NCI-H1092 (cell line): ENCODE measurements around the gene ELMO1.

Experiments
- DNase-seq: peaks from one replicate; lab custom pipeline; 2025; lab: John Stamatoyannopoulos, UW

The ELMO1 gene

GRCh38 chr7:36871863-36872262 is 576.8 kb downstream of the ELMO1 start:
- DNase-seq = no peak

DNA sequence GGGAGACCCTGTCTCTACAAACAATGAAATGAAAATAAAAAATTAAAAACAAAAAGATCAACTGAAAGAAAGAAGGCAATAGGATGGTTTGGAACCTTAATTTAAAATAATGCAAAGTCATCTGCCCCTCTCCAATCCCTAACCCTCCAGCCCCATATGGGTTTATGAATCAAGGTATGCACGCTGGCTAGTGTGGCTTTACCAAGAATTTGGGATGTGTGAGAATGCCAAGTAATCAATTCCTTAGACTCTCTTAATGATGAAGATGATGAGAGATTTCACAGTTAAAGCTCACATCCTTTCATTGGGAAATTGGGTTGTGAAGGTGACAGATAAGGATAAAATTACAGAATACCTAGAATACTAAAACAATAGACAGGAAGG is 577.3 kb downstream of the ELMO1 start:
- DNase-seq = no peak

DNA sequence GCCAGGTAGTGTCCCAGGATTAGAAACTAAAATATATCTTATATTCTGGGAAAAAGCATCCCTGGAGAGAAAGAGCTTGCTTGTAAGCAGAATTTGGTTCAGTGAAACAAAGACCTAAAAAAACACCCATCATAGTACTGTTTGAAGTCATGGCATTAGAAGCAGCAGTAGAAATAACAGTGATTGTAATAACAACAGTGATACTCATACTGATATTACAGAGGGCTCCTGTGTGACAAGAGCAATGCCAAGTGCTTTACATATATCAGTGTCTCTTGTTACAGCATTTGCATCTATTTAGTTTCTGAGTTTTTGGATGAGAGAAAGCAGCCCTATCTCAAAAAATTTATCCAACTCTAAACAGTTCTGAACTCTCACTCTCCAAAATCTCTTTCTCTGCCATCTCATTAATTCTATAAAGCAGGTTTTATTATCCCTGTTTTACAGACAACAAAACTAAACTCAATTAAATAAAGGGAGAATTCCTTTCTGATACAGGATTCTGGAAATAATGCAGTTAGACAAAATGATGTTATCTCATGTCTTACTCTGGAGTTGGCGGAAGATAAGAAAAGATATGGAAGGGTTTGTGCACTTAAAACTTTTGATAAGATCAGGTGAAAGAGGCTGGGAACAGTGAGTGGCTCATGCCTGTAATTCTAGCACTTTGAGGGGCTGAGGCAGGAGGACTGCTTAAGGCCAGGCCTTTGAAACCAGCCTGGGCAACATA is 577.9 kb downstream of the ELMO1 start:
- no peak for DNase-seq

DNA sequence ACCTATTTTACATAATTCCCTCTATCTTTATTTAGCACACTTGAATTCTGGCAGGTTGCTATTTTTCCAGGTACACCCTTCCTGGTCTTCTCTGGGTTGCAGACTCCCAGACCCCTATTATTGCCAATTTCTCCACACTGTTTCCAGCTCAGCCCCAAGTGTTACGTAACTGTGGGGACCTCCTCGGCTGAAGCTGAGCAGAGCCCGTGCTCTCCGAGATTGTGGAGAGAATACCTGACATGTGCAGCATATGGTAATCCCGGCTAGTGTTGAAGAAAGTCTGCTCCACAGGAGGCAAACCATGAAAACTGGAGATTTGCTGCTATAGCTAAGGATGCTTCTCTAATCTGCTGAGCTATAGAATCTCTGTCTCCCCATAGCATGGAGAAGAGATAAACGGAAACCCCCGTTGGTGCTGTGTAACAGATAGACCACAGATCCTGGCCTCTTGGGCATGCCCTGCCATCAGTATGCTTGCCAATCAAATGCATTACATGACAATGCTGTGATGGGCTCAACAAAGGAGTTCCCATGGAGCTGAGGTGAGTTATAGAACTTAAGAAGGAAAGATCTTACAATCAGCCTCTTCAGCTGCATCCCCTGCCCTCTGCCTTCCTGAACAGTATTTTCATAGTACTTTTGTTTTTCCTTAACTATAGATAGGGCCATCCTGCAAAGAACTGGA is 579.8 kb downstream of the ELMO1 start:
- no peak for DNase-seq

- DNase-seq = no peak
These were observed 583.6 kb downstream of the ELMO1 start for GRCh38 chr7:36865019-36865418.

DNA sequence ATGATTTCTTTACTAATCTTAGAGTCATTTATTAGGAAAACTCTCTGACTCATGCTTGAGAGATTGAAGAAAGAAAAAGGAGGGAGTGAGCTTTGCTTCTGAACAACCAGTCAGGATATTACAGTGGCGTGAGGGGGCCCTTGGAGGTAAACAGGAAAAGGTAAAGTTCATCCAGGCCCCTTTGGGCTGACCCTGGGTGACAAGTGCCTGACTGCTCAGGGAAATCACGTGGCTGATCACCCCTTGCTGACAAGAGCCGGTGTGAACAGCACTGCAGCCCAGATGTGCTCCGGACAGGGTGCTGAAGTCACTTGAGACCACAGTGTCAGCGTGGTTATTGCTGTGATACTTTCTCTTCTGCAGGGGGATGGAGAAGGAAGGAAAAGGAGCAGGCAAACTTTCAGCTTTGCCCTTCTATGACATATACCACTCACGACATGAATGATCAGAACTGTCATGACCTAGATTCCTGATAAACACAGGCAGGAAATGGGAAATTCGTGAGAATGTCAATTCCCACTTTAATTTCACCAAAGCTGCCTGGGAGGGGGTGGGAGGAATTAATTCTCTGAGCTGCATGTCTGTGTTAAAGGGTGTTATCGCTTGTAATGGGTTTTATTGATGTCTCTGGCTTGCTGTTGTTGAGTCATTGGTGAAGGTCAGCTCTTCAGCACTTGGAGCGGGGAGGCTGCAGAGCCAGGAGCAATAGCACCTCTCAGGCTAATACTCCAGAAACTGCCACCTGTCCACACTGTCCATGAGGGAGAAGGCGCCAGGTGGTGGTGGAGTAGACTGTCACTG is 584.6 kb downstream of the ELMO1 start:
- no peak for DNase-seq

DNA sequence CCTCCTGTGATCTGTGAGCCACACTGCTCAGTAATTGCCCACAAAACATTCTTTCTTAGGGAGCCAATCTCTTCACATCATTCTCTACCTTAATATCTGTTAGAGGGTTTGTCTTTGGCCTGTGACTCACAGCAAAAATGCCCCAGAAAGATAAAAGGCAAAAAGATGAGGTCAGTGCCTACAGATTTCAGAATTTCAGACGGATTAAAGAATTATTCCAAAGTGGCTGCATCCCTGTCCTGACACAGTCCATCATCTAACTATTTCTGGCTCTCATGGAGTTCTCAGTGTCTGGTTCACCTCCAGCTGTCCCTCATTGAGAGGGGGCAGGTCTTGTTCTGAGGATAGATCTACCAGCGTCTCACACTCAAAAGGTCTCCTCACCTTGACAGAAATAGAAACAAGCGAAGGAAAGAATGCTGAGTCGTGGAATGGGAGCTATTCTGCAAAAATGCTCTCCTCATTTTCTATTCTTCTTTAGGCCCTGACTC is 585.8 kb downstream of the ELMO1 start:
- no peak for DNase-seq

DNA sequence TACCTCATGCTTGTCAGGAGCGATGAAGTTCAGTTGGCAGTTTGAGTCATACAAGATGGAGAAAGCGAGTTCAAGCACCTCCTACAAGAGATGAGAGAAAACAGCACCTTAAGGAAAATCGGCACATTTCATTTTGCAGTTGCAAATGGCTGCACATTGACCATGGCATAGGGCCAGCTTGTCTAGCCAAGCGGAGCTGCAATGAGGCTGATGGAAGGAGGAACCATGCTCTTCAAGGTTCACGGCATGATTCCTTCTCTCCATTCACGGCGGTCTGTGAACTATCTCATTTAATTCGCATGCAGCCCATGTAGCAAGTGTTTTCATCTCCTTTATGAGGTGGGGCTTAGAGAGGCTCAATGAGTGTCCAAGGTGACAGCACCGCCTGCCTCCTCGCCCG is 587.0 kb downstream of the ELMO1 start:
- no peak for DNase-seq

DNA sequence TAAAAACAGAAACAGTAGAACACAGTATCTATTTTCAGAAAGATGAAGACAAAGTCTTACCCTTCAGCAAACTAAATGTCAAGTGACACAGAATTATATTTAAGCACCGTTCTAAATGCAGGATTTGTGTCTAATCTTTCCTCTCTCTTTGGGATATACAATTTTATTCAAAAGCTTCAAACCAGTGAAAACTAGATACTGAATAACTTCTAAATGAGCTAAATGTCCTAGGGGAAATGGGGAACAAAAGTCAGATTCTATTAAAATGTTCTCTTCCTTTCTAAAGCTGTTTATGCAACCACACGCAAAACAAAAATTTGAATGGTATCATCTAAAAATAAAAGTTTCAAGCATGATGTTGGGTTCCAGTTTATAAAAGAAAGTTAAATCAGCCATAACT is 588.0 kb downstream of the ELMO1 start:
- DNase-seq = no peak

DNA sequence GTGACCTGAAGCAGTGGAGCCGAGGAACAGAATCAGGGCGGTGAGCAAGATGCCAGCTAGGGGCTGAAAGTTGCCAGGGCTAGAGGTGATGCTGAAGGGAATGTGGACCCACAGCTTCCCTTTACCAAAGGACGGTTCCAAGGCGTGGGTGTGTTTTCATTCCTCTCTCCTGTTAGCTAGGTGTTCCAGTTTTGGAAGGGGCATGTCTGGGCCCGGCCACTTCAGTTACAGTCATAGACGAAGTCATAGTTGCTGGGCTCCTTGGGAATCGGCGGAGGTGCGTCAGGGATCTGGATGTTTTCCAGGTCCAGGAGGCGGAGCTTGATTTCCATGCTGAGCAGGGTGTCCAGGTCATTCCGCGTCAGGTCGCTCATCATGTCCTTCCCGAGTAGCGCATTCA is 593.3 kb downstream of the ELMO1 start:
- DNase-seq = no peak

GRCh38 chr7:36854652-36855051 is 594.0 kb downstream of the ELMO1 start:
- no peak for DNase-seq

GRCh38 chr7:36852931-36853330 is 595.7 kb downstream of the ELMO1 start:
- DNase-seq = no peak

DNA sequence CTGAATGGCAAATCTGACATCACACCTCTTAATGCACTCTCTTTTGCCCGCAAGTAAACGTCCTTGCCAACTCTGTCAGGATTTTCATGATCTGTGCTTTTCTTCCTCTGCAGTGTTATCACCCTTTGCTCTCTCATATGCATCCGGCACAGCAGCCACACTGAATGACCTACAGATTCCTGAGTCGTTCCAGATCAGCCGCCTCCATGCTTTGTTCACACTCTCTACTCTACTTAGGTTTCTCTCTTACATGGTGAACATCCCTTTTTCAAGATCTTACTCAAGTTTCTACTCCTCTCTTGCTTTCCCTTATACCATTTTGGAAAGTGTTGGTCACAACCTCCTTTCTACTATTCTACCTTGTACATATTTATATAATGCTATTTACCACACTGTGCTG is 596.6 kb downstream of the ELMO1 start:
- no peak for DNase-seq

GRCh38 chr7:36851382-36851781 is 597.3 kb downstream of the ELMO1 start:
- DNase-seq = no peak

- no peak for DNase-seq
These were observed 600.7 kb downstream of the ELMO1 start for GRCh38 chr7:36847946-36848345.

DNA sequence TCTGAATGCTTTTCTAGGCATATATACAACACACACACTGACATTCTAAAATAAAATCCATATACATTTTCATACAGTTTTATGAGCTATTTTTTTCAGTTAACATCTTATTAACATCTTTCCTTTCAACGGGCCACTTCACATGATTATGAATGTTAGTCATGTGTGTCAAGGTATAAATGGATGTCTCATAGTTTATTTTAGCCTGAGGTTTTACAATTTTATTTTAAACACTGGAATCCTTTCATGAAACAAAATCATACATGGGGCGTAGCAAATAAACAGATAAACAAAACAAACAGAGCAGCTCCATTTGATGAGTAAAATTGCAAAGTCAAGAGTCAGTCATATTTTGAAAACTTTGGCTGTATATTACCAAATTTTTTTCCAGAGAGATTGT is 604.3 kb downstream of the ELMO1 start:
- DNase-seq = no peak

- DNase-seq = no peak
These were observed 607.8 kb downstream of the ELMO1 start for GRCh38 chr7:36840904-36841303.

GRCh38 chr7:36838616-36839225 is 609.9 kb downstream of the ELMO1 start:
- no peak for DNase-seq

DNA sequence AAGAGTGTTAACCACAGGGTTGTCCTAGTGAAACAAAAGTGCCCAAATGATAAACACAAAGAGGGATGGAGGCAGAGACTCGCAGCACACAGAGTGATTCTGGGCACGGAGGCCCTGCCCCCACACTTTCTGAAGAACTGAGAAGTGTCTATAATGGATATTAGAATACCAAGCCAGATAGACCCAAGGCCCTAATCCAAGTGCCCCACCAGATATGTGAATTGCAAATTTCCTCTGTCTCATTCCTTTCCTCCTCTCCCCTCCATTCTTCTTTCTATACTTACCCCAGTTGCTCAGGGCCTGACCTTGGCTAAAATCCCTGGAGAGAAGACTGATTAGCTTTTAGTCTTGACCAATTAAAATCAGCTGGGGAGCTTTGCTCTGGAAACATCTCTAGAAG is 617.6 kb downstream of the ELMO1 start:
- DNase-seq = no peak

DNA sequence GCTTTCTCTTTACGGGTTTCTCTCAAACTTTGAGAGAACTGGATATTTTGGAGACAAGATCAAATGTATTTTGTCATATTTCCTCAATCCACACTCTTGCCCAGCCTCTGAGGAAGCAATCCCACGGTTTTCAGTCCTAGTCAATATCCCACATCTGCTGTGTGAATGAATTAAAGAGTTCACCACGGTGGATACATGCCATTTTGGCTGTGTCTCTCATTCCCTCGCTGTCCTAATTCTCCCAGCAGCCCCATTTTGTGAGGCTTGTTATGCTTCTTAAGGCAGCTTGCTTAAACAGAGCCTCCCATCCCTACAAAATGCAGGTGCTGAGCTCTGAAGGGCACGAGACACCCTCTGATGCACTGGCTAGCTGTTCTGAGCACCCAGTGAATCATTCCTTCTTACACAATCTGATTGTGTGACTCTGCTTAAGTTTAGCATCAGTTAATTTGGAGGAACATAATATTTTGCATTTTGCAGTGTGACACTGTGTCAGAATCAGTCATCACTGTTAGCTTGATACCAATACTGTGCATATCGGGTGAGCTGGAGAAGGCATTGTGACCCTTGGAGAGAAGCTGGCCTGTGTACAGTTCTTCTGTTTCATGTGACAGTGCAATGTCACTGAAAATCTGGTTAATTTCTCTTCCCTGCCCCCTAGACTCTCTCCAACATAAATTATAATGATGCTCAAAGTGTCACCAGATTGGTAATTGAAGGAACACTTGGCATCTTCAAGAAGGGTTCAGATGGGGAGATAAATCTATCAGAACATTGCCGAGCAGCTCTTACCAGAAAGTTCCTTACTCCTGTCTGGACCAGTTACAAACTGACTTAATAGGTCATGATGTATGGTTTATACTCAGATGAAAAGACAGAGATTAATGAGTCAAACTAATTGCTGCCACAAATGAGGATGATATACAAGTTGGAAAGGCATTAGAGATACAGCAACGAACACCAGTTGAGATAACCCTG is 620.6 kb downstream of the ELMO1 start:
- DNase-seq = no peak

DNA sequence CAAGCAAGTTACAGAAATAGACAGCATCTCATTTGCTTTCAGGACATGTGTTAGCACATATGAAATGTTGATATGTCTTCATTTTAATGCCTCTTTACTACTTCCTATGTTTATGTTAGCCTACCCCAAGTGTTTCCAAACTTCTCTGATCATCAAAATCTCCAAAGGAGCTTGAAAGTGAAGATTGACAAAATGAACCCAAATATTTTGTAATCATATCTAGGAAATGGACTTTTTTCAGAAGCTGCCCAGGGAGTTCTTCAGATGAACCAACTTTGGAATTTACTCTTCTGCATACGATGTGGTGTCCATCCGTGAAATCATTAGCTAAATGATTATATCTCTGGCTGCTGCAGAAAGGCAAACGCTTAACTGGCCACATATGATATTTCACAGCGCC is 623.2 kb downstream of the ELMO1 start:
- no peak for DNase-seq
